Measurements from ENCODE around the gene C11orf86.
"Not testable (repeated sequence)": the region's sequence is repeated elsewhere in the genome, so short reads cannot be mapped to it uniquely, and the experiment has no call there.

Gene C11orf86

DNA sequence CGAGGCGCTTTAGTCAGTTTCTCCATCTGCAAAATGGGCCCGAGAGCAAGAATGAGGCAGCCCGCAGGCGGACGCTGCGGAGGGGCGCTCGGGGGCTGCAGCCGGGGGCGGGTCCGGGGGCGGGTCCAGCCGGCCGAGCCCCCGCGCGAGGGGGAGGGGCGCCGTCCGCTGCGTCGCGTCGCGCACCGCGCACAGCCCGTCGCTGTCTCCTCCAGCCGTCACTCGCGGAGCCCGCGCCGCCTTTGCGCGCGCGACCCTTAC, 17.2 kb upstream of the C11orf86 start:
- H3K4me3 ChIP-seq (ENCODE audit: low read depth, low read length), result peak overlapping the region; percentile 66
- TF ChIP-seq, protein P1, sequence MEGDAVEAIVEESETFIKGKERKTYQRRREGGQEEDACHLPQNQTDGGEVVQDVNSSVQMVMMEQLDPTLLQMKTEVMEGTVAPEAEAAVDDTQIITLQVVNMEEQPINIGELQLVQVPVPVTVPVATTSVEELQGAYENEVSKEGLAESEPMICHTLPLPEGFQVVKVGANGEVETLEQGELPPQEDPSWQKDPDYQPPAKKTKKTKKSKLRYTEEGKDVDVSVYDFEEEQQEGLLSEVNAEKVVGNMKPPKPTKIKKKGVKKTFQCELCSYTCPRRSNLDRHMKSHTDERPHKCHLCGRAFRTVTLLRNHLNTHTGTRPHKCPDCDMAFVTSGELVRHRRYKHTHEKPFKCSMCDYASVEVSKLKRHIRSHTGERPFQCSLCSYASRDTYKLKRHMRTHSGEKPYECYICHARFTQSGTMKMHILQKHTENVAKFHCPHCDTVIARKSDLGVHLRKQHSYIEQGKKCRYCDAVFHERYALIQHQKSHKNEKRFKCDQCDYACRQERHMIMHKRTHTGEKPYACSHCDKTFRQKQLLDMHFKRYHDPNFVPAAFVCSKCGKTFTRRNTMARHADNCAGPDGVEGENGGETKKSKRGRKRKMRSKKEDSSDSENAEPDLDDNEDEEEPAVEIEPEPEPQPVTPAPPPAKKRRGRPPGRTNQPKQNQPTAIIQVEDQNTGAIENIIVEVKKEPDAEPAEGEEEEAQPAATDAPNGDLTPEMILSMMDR (IDR thresholded peaks at IDR 0.05; ENCODE audit: low read depth, low read length), result no peak

DNA sequence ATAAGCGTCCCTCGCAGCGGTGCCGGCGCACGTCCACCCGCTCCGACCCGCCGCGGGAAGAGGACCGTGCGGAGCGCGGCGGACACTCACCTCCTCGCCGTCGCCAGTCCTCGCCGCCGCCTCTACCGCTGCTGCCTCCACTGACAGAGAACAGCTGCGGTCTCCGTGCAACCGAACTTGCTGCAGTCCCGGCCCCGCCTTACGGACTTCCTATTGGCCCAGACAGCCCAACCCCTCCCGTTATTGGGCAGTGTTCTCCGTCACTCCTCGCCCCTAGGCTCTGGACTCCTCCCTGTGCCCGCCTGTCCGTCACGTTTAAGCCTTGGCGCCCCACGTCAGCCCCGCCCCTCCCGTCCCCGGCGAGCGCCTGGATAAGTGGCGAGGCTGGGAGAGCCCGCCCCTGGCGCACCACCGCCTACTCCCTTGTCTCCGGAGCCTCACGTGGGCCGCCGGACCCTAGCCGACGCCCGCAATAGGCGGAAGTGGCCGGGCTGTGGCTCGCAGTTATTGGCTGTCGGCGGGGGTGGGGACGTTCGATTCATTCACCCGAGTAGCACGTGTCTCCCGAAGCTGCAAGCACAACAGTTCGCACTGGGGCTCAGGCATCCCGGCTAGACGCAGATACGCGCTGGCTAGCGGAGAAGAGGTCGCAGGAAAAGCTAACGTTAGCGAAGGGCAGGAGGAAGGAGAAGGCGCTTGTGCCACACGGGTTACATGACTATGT, 16.7 kb upstream of the C11orf86 start, which contains the start of gene PC:
Gene PC, minus strand, starts transcription at position 152 of the 724 bp plus-strand sequence. CDS start 86,224 bp downstream, outside the sequence.
- TF ChIP-seq, protein P1 (IDR thresholded peaks at IDR 0.05; ENCODE audit: low read depth, low read length), result no peak

DNA sequence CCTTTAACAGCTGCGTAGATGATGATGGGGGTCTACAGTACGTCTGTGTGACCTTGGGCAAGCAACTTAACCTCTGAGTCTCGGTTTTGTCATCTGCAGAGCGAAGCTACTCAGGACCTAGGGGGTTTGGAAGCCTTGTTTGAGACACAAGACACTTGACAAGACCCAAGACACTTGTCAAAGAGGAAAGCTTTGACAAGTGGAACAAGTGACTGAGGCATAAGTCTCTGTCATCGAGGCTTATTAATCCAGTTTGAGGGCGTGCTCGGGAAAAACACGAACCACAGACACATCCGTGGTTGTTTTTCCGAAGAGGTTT, 16.2 kb upstream of the C11orf86 start:
- H3K4me3 ChIP-seq (ENCODE audit: low read depth, low read length), result peak overlapping the region; percentile 44
- TF ChIP-seq, protein P1 (IDR thresholded peaks at IDR 0.05; ENCODE audit: low read depth, low read length), result no peak

More for the DNA sequence above, 16.7 kb upstream of the C11orf86 start, which contains the start of gene PC:
- H3K4me3 ChIP-seq (ENCODE audit: low read depth, low read length), result peak within 1 kb of the TSS; percentile 66

DNA sequence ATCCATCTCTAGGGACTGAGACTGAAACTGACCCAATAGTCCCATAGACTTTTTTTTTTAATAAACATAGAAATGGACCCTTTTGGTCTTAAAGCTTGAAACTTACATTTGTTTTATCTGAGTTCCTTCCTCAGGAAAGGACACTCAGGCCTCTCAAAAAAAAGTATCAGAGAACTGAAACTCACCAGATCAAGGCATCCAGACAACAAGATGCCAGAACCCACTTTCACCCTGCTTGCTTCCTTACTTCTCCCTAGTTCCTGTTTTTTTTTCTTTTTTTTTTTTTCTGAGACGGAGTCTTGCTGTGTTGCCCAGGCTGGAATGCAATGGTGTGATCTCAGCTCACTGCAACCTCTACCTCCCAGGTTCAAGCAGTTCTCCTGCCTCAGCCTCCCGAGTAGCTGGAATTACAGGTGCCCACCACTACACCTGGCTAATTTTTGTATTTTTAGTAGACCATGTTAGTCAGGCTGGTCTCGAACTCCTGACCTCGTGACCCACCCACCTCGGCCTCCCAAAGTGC, 13.4 kb upstream of the C11orf86 start:
- H3K4me3 ChIP-seq (ENCODE audit: low read depth, low read length), result not testable (repeated sequence)

DNA sequence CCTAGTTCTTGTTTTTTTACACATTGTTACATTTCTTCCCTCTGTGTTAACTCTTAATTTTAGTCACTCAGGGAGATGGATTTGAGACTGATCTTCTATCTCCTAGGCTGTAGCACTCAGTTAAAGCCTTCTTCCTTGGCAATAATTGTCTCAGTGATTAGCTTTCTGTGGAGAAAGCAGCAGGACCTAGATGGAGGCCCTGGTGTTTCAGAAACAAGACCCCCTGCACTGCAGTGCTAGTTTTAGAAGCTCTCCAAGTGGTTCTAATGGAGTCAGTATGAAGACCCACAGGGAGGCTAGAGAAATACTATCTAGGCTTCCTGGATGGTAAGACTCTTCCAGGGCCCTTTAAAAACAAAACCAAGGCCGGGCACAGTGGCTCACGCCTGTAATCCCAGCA, 12.9 kb upstream of the C11orf86 start:
- no peak overlapping the region for H3K4me3 ChIP-seq (ENCODE audit: low read depth, low read length)
- TF ChIP-seq, protein P1 (IDR thresholded peaks at IDR 0.05; ENCODE audit: low read depth, low read length), result no peak

DNA sequence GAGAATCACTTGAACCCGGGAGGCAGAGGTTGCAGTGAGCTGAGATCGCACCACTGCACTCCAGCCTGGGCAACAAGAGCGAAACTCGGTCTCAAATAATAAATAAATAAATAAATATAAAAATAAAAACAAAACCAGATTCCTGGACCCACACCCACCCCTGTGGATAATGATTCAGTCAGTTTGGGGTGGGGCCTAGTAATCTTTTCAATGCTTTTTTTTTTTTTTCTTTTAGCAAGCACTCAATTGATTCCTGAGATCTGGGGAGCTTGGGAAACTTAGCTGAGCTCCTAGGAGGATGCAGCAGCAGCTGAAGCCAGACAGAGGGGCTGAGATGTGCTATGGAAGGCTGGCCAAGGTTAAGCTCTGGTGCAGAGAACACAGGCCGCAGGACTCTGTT, 12.3 kb upstream of the C11orf86 start:
- TF ChIP-seq, protein P1 (IDR thresholded peaks at IDR 0.05; ENCODE audit: low read depth, low read length), result no peak
- H3K4me3 ChIP-seq (ENCODE audit: low read depth, low read length), result no peak overlapping the region

DNA sequence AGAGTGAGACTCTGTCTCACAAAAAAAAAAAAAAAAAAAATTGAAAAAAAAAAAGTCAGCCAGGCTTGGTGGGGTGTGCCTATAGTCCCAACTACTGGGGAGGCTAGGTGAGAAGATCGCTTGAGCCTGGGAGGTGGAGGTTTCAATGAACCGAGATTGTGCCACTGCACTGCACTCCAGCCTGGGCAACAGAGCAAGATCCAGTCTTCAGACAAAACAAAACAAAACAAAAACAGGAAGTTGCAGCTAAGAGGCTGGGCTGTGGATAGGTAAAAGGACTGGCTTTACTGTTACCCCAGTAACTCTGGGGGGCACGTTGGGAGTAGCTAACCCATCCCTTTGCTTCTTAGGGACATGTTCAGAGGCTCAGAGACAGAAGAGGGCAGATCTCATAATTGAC, 10.6 kb upstream of the C11orf86 start:
- TF ChIP-seq, protein P1 (IDR thresholded peaks at IDR 0.05; ENCODE audit: low read depth, low read length), result no peak

DNA sequence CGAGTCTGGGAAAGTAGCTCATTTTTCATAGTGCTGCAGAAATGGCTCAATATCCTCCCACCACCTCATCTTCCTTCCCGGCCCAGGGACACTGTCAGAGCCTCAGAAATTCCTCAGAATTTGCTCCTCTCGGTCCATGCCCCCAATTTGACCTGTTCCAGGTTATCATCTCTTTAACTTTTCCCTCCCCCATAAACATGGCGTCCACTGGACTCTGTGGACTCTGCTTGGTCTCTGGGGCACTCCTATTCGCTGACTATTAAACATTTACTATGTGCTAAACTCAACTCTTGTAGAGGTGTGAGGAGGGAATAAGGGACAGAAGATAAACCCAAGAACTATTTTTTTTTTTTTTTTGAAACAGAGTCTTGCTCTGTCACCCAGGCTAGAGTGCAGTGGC, 8.8 kb upstream of the C11orf86 start:
- TF ChIP-seq, protein P1 (IDR thresholded peaks at IDR 0.05; ENCODE audit: low read depth, low read length), result no peak
- H3K4me3 ChIP-seq (ENCODE audit: low read depth, low read length), result no peak overlapping the region

More for the DNA sequence above, 10.6 kb upstream of the C11orf86 start:
- no peak overlapping the region for H3K4me3 ChIP-seq (ENCODE audit: low read depth, low read length)

Data from WI38 (cell line).